GM12875 (cell line): Measurements from ENCODE around the gene CDCA4.

Experiments used
- H3K4me3 ChIP-seq: one replicate; pipeline ENCODE4 v1.5.1; 2011; ENCODE audit warnings: low read depth, low read length, control low read depth
- CTCF ChIP-seq: IDR thresholded peaks from 2 replicates; pipeline ENCODE4 v1.5.1; 2011; ENCODE audit warnings: low read depth, mild to moderate bottlenecking, control low read depth, inconsistent platforms, low read length, moderate library complexity, borderline replicate concordance; ENCODE audit not compliant: insufficient read depth

The CDCA4 gene

GRCh38 chr14:105061428-105062047 is 40.7 kb upstream of the CDCA4 start:
- peak overlapping the region; percentile 69 for H3K4me3 ChIP-seq
- no peak for TF ChIP-seq CTCF

- no peak for TF ChIP-seq CTCF
- peak overlapping the region; percentile 69 for H3K4me3 ChIP-seq
Measured at GRCh38 chr14:105060751-105061427, 40.0 kb upstream of the CDCA4 start.

GRCh38 chr14:105059925-105060565 is 39.2 kb upstream of the CDCA4 start:
- peak overlapping the region; percentile 69 for H3K4me3 ChIP-seq
- TF ChIP-seq CTCF = no peak

GRCh38 chr14:105059035-105059924 is 38.4 kb upstream of the CDCA4 start:
- TF ChIP-seq CTCF = no peak
- H3K4me3 ChIP-seq = no peak overlapping the region

- no peak for TF ChIP-seq CTCF
- no peak overlapping the region for H3K4me3 ChIP-seq
Measured at GRCh38 chr14:105058521-105059034, 37.7 kb upstream of the CDCA4 start.

- TF ChIP-seq CTCF = no peak
- no peak overlapping the region for H3K4me3 ChIP-seq
Measured at GRCh38 chr14:105056303-105056831, 35.5 kb upstream of the CDCA4 start.
